ENCODE data around the gene ZNF385B.
"Not testable (repeated sequence)": the region's sequence is repeated elsewhere in the genome, so short reads cannot be mapped to it uniquely, and the experiment has no call there.

The ZNF385B gene

DNA sequence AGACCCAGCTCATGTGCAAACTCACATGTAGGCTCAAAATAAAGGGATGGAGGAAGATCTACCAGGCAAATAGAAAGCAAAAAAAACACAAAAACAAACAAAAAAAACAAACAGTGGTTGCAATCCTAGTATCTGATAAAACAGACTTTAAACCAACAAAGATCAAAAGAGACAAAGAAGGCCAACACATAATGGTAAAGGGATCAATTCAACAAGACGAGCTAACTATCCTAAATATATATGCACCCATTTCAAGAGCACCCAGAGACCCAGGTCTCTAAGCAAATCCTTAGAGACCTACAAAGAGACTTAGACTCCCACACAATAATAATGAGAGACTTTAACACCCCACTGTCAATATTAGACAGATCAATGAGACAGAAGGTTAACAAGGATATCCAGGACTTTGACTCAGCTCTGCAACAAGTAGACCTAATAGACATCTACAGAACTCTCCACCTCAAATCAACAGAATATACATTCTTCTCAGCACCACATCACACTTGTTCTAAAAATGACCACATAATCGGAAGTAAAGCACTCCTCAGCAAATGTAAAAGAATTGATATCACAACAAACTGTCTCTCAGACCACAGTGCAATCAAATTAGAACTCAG lies 229.5 kb downstream of the ZNF385B start:
- not testable (repeated sequence) for H3K4me3 Mint-ChIP-seq; ATAC-seq; H3K36me3 Mint-ChIP-seq; H3K27ac Mint-ChIP-seq; DNase-seq (ENCODE audit: low spot score in 2 of 2); H3K4me1 Mint-ChIP-seq
- H3K9me3 Mint-ChIP-seq, result peaks cover 12% of the 10 kb centered on the region

DNA sequence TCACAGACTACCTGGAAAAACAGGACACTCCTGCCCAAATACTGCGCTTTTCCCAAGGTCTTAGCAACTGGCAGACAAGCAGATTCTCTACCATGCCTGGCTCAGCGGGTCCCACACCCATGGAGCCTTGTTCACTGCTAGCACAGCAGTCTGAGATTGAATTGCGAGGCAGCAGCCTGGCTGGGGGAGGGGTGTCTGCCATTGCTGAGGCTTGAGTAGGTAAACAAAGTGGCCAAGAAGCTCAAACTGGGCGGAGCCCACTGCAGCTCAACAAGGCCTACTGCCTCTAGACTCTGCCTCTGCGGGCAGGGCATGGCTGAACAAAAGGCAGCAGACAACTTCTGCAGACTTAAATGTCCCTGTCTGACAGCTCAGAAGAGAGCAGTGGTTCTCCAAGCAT lies 231.6 kb downstream of the ZNF385B start:
- not testable (repeated sequence) for H3K27ac Mint-ChIP-seq; H3K4me1 Mint-ChIP-seq; H3K36me3 Mint-ChIP-seq; ATAC-seq; H3K4me3 Mint-ChIP-seq; DNase-seq (ENCODE audit: low spot score in 2 of 2)
- peaks cover 12% of the 10 kb centered on the region for H3K9me3 Mint-ChIP-seq

GRCh38 chr2:179626261-179626660 lies 235.2 kb downstream of the ZNF385B start:
- ATAC-seq, result no peak
- no peak for DNase-seq (ENCODE audit: low spot score in 2 of 2)
- no peak overlapping the region for H3K4me3 Mint-ChIP-seq
- no peaks in the 10 kb centered on the region for H3K4me1 Mint-ChIP-seq
- H3K36me3 Mint-ChIP-seq, result no peaks in the 10 kb centered on the region
- peaks cover 6% of the 10 kb centered on the region for H3K9me3 Mint-ChIP-seq
- H3K27ac Mint-ChIP-seq, result no peak overlapping the region

- DNase-seq (ENCODE audit: low spot score in 2 of 2), result no peak
- Mint-ChIP-seq H3K27ac (no peak overlapping the region), H3K36me3 (no peaks in the 10 kb centered on the region), H3K4me1 (no peaks in the 10 kb centered on the region), H3K4me3 (no peak overlapping the region), H3K9me3 (peaks cover 4% of the 10 kb centered on the region)
- ATAC-seq, result no peak
Measured at GRCh38 chr2:179622635-179623300, 238.6 kb downstream of the ZNF385B start.

GRCh38 chr2:179622112-179622511 lies 239.3 kb downstream of the ZNF385B start:
- Mint-ChIP-seq H3K4me1 (no peaks in the 10 kb centered on the region), H3K27ac (no peak overlapping the region), H3K36me3 (no peaks in the 10 kb centered on the region), H3K4me3 (no peak overlapping the region), H3K9me3 (peaks cover 4% of the 10 kb centered on the region)
- DNase-seq (ENCODE audit: low spot score in 2 of 2) (no peak), ATAC-seq (no peak)

- no peaks in the 10 kb centered on the region for H3K4me1 Mint-ChIP-seq
- H3K36me3 Mint-ChIP-seq, result no peaks in the 10 kb centered on the region
- peaks cover 4% of the 10 kb centered on the region for H3K9me3 Mint-ChIP-seq
- DNase-seq (ENCODE audit: low spot score in 2 of 2), result no peak
- no peak overlapping the region for H3K4me3 Mint-ChIP-seq
- no peak for ATAC-seq
- no peak overlapping the region for H3K27ac Mint-ChIP-seq
Measured at GRCh38 chr2:179619947-179620467, 241.4 kb downstream of the ZNF385B start.

GRCh38 chr2:179614121-179614520 lies 247.3 kb downstream of the ZNF385B start:
- Mint-ChIP-seq H3K4me1 (no peaks in the 10 kb centered on the region), H3K9me3 (peaks cover 7% of the 10 kb centered on the region), H3K4me3 (no peak overlapping the region), H3K27ac (no peak overlapping the region), H3K36me3 (no peaks in the 10 kb centered on the region)
- ATAC-seq (no peak), DNase-seq (ENCODE audit: low spot score in 2 of 2) (no peak)

GRCh38 chr2:179613701-179614100 lies 247.7 kb downstream of the ZNF385B start:
- H3K4me3 Mint-ChIP-seq, result no peak overlapping the region
- DNase-seq (ENCODE audit: low spot score in 2 of 2) (no peak), ATAC-seq (no peak)
- no peaks in the 10 kb centered on the region for H3K36me3 Mint-ChIP-seq
- peaks cover 7% of the 10 kb centered on the region for H3K9me3 Mint-ChIP-seq
- no peak overlapping the region for H3K27ac Mint-ChIP-seq
- no peaks in the 10 kb centered on the region for H3K4me1 Mint-ChIP-seq

GRCh38 chr2:179613299-179613651 lies 248.1 kb downstream of the ZNF385B start:
- Mint-ChIP-seq H3K9me3 (peaks cover 9% of the 10 kb centered on the region), H3K36me3 (no peaks in the 10 kb centered on the region)

DNA sequence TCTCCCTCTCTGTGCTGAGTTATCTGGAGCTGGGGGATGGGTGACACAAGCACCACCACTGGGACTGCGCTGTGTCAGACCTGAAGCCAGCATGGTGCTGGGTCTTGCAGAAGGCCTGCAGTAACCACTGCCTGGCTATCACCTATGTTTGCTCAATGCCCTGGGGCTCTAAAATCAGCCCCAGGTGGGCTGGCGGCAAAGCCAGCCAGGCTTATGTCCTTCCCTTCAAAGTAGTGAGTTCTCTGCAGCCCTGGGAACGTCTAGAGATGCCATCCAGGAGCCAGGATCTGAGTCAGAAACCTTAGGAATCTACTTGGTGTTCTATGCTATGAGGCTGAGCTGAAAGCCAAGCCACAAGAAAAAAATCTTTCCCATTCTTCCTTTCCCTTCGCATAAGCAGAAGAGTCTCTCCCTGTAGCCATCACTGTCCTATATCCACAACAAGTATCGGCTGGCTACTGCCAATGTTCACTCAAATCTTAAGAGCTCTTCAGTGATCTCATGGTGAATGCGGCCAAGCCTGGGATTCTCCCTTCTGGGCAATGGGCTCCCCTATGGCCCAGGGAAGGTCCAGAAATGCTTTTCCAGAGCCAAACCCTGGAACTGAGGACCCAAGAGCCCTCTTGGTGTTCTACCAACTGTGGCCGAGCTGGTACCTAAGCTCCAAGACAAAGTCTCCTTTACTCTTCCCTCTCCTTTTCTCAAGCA lies 248.7 kb downstream of the ZNF385B start:
- Mint-ChIP-seq H3K27ac (no peak overlapping the region), H3K4me1 (no peaks in the 10 kb centered on the region), H3K9me3 (peaks cover 12% of the 10 kb centered on the region), H3K4me3 (no peak overlapping the region), H3K36me3 (no peaks in the 10 kb centered on the region)
- ATAC-seq (no peak), DNase-seq (ENCODE audit: low spot score in 2 of 2) (no peak)

More at GRCh38 chr2:179613299-179613651, 248.1 kb downstream of the ZNF385B start:
- Mint-ChIP-seq H3K4me1 (no peaks in the 10 kb centered on the region), H3K4me3 (no peak overlapping the region), H3K27ac (no peak overlapping the region)
- no peak for ATAC-seq
- no peak for DNase-seq (ENCODE audit: low spot score in 2 of 2)

GRCh38 chr2:179612108-179612507 lies 249.3 kb downstream of the ZNF385B start:
- no peak overlapping the region for H3K4me3 Mint-ChIP-seq
- ATAC-seq (no peak), DNase-seq (ENCODE audit: low spot score in 2 of 2) (no peak)
- H3K9me3 Mint-ChIP-seq, result peaks cover 12% of the 10 kb centered on the region
- no peak overlapping the region for H3K27ac Mint-ChIP-seq
- no peaks in the 10 kb centered on the region for H3K4me1 Mint-ChIP-seq
- no peaks in the 10 kb centered on the region for H3K36me3 Mint-ChIP-seq

- Mint-ChIP-seq H3K27ac (no peak overlapping the region), H3K4me3 (no peak overlapping the region), H3K9me3 (peaks cover 5% of the 10 kb centered on the region), H3K36me3 (no peaks in the 10 kb centered on the region), H3K4me1 (no peaks in the 10 kb centered on the region)
- no peak for ATAC-seq
- no peak for DNase-seq (ENCODE audit: low spot score in 2 of 2)
Measured at GRCh38 chr2:179606141-179606540, 255.3 kb downstream of the ZNF385B start.

GRCh38 chr2:179605341-179605740 lies 256.1 kb downstream of the ZNF385B start:
- Mint-ChIP-seq H3K36me3 (no peaks in the 10 kb centered on the region), H3K4me3 (no peak overlapping the region)
- no peak for ATAC-seq

GRCh38 chr2:179604598-179604997 lies 256.8 kb downstream of the ZNF385B start:
- no peak overlapping the region for H3K27ac Mint-ChIP-seq
- ATAC-seq (no peak), DNase-seq (ENCODE audit: low spot score in 2 of 2) (no peak)
- H3K4me1 Mint-ChIP-seq, result no peaks in the 10 kb centered on the region
- H3K36me3 Mint-ChIP-seq, result no peaks in the 10 kb centered on the region
- no peak overlapping the region for H3K4me3 Mint-ChIP-seq
- peaks cover 5% of the 10 kb centered on the region for H3K9me3 Mint-ChIP-seq

More at GRCh38 chr2:179605341-179605740, 256.1 kb downstream of the ZNF385B start:
- peaks cover 5% of the 10 kb centered on the region for H3K9me3 Mint-ChIP-seq
- H3K27ac Mint-ChIP-seq, result no peak overlapping the region
- no peak for DNase-seq (ENCODE audit: low spot score in 2 of 2)
- H3K4me1 Mint-ChIP-seq, result no peaks in the 10 kb centered on the region

DNA sequence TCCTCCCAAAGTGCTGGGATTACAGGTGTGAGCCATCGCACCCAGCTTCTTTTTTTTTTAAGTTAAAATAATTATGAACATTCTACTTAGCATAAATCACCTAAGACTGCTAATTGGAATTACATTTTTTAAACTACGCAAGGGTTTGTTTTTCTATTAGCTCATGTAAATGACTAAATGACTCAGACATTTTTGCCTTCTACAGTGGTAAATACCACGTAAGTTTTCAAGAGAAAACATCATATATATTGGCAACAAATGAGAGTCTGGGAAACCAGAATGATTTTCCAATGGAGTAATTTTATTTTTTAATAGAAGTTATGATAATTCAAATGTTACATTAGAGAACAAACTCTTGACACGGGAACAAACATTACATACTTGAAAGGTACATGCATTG lies 259.0 kb downstream of the ZNF385B start:
- Mint-ChIP-seq H3K27ac (no peak overlapping the region), H3K9me3 (no peaks in the 10 kb centered on the region), H3K4me1 (no peaks in the 10 kb centered on the region), H3K4me3 (no peak overlapping the region), H3K36me3 (no peaks in the 10 kb centered on the region)
- no peak for DNase-seq (ENCODE audit: low spot score in 2 of 2)
- ATAC-seq, result no peak

- DNase-seq (ENCODE audit: low spot score in 2 of 2) (no peak), ATAC-seq (no peak)
- H3K9me3 Mint-ChIP-seq, result no peaks in the 10 kb centered on the region
- no peaks in the 10 kb centered on the region for H3K36me3 Mint-ChIP-seq
- no peak overlapping the region for H3K4me3 Mint-ChIP-seq
- no peaks in the 10 kb centered on the region for H3K4me1 Mint-ChIP-seq
- no peak overlapping the region for H3K27ac Mint-ChIP-seq
Measured at GRCh38 chr2:179596018-179596417, 265.4 kb downstream of the ZNF385B start.
